GM19395 (cell line): ENCODE data around the gene CASP9.

Experiments used
- ATAC-seq: cut with Tn5 transposase; IDR thresholded peaks from one replicate; pipeline ENCODE4 v1.9.1; 2021; ENCODE audit warnings: mild to moderate bottlenecking, moderate library complexity; ENCODE audit not compliant: unreplicated experiment

The CASP9 gene

DNA sequence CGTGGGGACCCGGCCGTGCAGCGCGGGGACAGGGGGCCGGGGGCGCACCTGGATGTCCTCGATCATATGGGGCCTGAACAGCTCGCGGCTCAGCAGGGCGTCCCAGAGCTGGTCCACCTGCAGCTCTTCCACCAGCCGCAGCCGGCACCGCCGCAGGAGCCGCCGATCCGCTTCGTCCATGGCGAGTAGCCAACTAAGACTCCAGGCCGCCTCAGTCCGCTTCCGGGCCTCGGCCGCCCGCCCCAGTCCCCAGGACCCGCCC is at the start of gene CASP9:
TSS of gene CASP9 (minus strand) at position 195 of the 262 bp plus-strand sequence. CDS start at position 180, 15 bp downstream.
- ATAC-seq, result no peak

- ATAC-seq, result no peak
These were observed 49.5 kb upstream of the CASP9 start for GRCh38 chr1:15573477-15573876.

DNA sequence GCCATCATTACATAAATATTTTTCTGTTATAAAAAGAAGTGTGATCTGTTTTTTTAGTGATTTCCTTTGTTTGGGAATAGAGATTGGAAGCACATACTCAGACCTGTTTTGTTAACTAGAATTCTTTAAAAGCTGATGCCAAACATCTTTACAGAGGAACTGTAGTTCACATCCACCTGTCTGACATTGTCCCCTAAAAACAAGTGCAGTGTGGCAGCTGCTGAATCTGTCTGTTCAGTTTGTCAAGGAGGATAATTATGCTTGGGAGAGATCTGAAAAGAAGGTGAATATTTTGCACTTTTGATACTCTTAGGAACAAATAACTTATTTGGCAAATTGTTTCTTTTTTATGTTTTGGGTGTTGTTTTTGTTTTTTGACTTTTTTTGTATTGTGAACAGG is 47.3 kb upstream of the CASP9 start:
- ATAC-seq, result no peak

DNA sequence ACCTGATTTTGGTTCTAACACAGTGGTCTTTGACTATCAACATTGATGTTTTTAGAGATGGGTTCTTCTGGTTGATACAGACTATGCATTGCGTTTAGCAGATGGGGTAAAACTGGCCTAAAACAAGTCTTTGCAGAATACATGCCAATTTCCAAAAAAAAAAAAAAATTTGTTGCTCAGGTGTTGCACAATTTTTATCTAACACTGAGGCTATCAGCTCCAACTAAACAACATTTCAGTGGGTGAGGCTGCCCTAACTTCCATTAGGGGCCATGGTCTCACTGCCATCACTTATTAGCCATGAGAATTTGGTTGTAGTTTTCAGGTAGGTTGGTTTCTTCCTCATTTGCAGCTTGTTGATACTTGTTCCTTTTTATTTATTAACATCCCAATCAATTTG is 46.8 kb upstream of the CASP9 start:
- ATAC-seq, result no peak

DNA sequence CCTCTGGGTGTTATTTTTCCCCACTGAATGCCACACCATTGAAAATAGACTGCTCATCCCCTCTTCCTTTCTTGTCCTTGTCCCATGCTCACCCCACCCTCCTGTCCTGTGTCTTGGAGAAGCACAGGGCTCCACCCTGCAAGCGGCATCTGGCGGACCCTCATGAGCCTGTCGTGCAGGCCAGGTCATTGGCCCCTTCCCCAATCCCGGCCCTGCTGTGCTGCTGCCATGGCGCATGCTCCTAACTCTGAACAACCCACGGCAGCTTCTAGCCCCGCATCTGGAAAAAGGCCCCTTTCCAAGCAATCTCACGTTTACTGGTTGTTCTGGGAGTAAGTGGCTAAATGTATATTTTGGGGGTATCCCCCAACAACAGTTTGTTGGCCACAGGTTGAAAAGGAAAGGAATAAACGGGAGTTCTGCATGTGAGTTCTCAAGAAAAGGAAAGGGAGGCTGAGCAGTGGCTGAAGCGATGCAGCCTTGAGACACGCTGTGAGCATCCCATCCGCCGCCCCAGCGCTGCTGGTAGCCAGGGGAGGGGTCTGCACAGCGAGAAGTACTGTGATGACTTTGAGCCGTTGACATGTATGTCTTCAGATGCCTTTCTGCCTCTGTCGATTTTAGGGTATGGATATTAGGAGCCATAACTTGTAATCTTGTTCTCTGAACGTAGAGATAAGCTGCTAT is 44.5 kb upstream of the CASP9 start:
- no peak for ATAC-seq

- no peak for ATAC-seq
These were observed 35.3 kb upstream of the CASP9 start for GRCh38 chr1:15559189-15559810.

- no peak for ATAC-seq
These were observed 34.5 kb upstream of the CASP9 start for GRCh38 chr1:15558516-15558915.

GRCh38 chr1:15557594-15557993 is 33.6 kb upstream of the CASP9 start:
- ATAC-seq, result no peak

DNA sequence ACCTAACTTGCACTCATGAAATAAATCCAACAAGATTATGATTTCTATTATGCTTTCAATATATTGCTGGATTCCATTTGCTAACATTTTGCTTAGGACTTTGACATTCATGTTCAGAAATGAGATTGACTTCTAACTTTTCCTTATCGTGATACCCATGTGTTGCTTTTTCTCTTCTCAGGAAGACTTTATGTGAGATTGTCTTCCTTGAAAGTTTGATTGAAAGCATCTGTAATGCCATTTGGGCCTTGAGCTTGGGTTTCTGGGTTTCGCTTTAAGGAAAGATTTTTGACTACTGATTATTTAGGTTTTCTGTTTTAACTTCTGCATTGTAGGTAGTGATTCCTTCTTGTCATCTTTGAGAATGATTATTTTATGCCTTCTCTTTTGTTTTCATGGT is 33.0 kb upstream of the CASP9 start:
- no peak for ATAC-seq

DNA sequence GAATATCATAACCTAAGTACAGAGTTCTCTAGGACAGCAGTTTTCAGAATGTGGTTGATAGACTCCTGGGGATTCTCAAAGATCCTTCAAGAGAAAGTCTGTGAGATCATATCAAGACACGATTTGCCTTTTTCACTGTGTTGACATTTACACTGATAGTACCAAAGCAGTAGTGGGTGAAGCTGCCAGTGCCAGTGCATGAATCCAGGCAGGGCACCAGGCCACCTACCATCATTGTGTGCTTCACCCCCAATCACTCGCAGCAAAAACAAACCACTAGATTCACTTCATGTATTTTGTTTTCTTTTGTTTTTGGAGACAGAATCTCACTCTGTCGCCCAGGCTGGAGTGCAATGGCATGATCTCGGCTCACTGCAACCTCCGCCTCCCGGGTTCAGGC is 26.6 kb upstream of the CASP9 start:
- no peak for ATAC-seq

DNA sequence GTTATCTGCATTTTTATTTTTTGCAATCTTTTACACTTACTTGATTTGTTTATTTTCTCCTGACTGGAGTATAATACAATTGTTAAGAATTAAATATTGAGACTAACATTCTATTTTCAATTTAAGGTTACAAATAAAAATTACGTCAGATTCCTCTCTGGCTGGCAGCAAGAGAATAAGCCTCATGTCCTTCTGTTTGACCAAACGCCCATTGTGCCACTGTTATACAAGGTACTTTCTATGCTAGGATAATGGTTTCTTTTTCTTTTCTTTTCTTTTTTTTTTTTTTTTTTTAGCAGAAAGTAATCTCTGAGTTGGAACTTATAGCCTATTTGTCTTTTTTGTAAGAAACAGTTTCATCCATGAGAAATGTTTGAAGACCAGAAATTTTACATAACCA is 22.6 kb upstream of the CASP9 start:
- no peak for ATAC-seq

GRCh38 chr1:15543589-15544568 is 19.9 kb upstream of the CASP9 start:
- no peak for ATAC-seq

- no peak for ATAC-seq
These were observed 19.2 kb upstream of the CASP9 start for GRCh38 chr1:15543251-15543588.

DNA sequence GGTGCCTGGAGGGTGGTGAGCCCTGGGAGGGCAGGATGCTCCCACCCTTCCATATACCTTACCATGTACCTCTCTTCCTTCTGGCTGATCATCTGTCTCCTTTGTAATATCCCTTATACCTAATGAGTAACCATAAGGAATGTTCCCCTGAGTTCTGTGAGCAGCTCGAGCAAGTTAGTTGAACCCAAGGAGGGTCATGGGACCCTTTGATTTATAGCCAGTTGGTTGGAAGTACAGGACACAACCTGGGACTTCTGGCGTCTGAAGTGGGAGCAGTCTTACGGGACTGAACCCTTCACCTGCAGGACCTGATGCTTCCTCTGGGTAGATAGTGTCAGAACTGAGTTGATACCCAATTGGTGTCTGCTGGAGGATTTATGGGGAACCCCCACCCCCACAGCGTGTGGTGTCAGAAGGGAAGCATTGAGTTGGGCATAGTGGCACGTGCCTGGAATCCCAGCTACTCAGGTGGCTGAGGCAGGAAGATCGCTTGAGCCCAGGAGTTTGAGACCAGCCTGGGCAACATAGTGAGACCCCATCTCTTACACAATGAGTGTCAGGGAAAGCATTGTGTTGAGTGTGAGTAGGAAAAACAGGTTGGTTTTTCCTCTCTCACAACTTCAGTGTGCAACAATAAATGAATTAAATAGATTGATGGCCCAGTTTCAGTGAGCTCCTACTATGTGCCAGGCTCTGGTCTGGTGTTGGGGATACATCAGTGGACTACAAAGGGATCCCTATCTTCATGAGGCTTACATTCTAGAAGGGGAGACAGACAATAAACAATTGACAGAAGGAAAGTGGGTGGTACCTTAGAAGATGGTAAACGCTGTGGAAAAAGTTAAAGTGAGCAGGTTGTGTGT is 18.6 kb upstream of the CASP9 start:
- ATAC-seq, result no peak

DNA sequence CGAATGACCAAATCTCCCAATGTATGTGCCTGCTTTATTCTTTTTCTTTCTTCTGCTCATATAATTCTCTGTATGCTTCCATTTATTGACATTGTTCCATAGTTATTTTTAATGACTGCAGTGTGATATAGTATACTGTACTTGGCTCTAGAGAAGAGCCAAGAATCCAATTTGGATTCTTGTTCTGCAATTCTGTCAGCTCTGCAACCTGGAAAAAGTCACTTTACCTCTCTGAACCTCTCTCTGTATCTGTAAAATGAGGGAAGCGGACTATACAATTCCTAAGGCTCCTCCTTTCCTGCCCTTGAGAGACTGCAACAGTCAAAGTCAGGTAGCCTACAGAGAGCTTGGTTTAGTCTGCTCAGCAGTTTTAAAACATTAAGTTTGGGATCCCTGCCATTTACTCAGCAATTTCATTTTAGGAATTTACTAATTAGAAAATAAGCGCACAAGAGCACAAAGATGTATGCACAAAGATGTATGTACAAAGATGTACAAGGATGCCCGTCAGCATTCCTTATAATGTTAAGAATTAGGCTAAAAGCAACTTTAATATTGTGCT is 17.3 kb upstream of the CASP9 start:
- ATAC-seq, result no peak

- ATAC-seq, result no peak
These were observed 16.2 kb upstream of the CASP9 start for GRCh38 chr1:15540186-15540585.

GRCh38 chr1:15538771-15539170 is 14.8 kb upstream of the CASP9 start:
- ATAC-seq, result no peak

DNA sequence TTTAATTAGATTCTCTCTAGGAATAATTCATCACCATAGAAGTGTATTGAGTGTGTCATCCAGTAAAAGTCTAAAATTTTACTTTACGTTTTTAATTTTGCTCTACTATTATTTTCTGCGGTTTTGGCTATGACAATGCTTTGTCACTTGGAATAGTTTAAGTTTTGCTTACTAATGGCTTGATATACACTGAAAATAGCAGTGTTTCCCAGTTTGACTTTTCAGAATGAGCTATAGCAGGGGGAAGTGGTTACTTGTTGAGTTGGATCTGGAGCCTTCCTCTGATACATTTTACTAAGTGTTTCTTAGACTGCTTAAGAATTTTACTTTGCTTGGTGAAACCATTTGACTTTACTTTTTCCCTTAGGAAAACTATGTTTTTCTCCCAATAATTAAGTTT is 7.7 kb upstream of the CASP9 start:
- no peak for ATAC-seq

DNA sequence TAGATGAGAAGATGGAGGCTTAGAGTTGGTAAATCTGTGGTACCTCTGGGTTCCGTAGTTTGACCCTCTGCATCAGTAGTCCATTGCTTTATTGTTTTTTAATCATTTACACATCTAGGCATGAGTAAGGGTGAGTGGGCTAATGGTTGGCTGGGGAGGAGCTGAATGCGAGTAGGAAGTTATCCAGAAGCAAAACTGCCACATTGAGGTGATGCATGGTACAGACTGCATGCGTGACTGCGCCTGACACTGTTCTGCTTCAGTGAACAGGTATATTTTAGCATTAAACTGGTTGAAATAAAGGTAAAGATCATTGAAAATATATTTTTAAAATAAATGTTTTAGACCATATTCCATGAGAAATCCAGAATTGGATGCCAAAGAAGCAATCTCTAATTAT is 7.0 kb upstream of the CASP9 start:
- ATAC-seq, result no peak

GRCh38 chr1:15526490-15527339 is 2.7 kb upstream of the CASP9 start, which contains the start of gene DNAJC16:
Gene DNAJC16 (plus strand): TSS chr1:15526848. CDS start chr1:15529106, 2,258 bp downstream.
- ATAC-seq, result peak; percentile 62
